WTC11 (cell line): ENCODE measurements around the gene TSR3. TPM values are rescaled to one million over a fixed set of nuclear protein-coding genes. Genes with fewer than 3 reads are reported as not detected.

Experiments
- ATAC-seq: fragments of 200-7000 bp; cut with Tn5 transposase; 2 replicates; pipeline ENCODE4 v1.10.0; 2021; ENCODE audit warnings: mild to moderate bottlenecking, moderate library complexity
- CTCF ChIA-PET: fragments of 300-600 bp; sonication (Branson Sonifier 250); formaldehyde crosslinking; loops from one replicate; lab custom pipeline; 2021; ENCODE audit warnings: antibody characterized with exemption; lab: Charles Lee
- POLR2A ChIA-PET: fragments of 350-600 bp; sonication (Branson Sonifier 250); formaldehyde crosslinking; loops from one replicate; lab custom pipeline; 2021; ENCODE audit warnings: antibody characterized with exemption; lab: Charles Lee
- DNase-seq: peaks from one replicate; pipeline ENCODE4 v3.0.0; 2021; ENCODE audit warnings: low spot score
- H3K27ac Mint-ChIP-seq: 2 replicates; pipeline ENCODE4 v1.8.0; 2021; ENCODE audit warnings: mixed read lengths
- H3K27me3 Mint-ChIP-seq: 2 replicates; pipeline ENCODE4 v1.8.0; 2021; ENCODE audit warnings: low read depth, mild to moderate bottlenecking, moderate library complexity, mixed read lengths
- H3K36me3 Mint-ChIP-seq: 2 replicates; pipeline ENCODE4 v1.8.0; 2021; ENCODE audit warnings: mixed read lengths
- H3K4me1 Mint-ChIP-seq: 2 replicates; pipeline ENCODE4 v1.8.0; 2022; ENCODE audit warnings: mixed read lengths
- H3K4me3 Mint-ChIP-seq: 2 replicates; pipeline ENCODE4 v1.8.0; 2021; ENCODE audit warnings: mild to moderate bottlenecking, moderate library complexity, mixed read lengths
- H3K9me3 Mint-ChIP-seq: 2 replicates; pipeline ENCODE4 v1.8.0; 2021; ENCODE audit warnings: mixed read lengths
- ARID4B ChIP-seq: sonication (generic); formaldehyde crosslinking; IDR thresholded peaks from 2 replicates; pipeline ENCODE4 v1.8.0; 2023; ENCODE audit warnings: missing genetic modification reagents, mild to moderate bottlenecking, borderline replicate concordance
- CDX4 ChIP-seq: fragments of 250-450 bp; sonication (Bioruptor Pico); IDR thresholded peaks from 2 replicates; pipeline ENCODE4 v1.9.0; 2021; ENCODE audit warnings: moderate library complexity, mild to moderate bottlenecking, inconsistent platforms, borderline replicate concordance
- FOXP4 ChIP-seq: sonication (generic); formaldehyde crosslinking; IDR thresholded peaks from 2 replicates; pipeline ENCODE4 v1.8.0; 2022; ENCODE audit warnings: mild to moderate bottlenecking, missing genetic modification reagents
- JAZF1 ChIP-seq: fragments of 250-450 bp; sonication (Bioruptor Pico); IDR thresholded peaks from 2 replicates; pipeline ENCODE4 v1.9.0; 2021; ENCODE audit warnings: moderate library complexity, mild to moderate bottlenecking, inconsistent platforms
- MLX ChIP-seq: sonication (generic); formaldehyde crosslinking; IDR thresholded peaks from 2 replicates; pipeline ENCODE4 v1.8.1; 2023; ENCODE audit warnings: mild to moderate bottlenecking, missing genetic modification reagents, moderate library complexity
- NFE2L1 ChIP-seq: sonication (generic); formaldehyde crosslinking; IDR thresholded peaks from 2 replicates; pipeline ENCODE4 v1.8.1; 2023; ENCODE audit warnings: missing genetic modification reagents
- RELA ChIP-seq: sonication (generic); formaldehyde crosslinking; IDR thresholded peaks from 2 replicates; pipeline ENCODE4 v1.8.1; 2022; ENCODE audit warnings: missing genetic modification reagents, mild to moderate bottlenecking, borderline replicate concordance
- ZBTB21 ChIP-seq: sonication (generic); formaldehyde crosslinking; IDR thresholded peaks from 2 replicates; pipeline ENCODE4 v1.8.1; 2023; ENCODE audit warnings: mild to moderate bottlenecking, missing genetic modification reagents, borderline replicate concordance
- ZNF263 ChIP-seq: sonication (generic); formaldehyde crosslinking; IDR thresholded peaks from 2 replicates; pipeline ENCODE4 v1.8.1; 2022; ENCODE audit warnings: low read depth, mild to moderate bottlenecking, moderate library complexity, missing genetic modification reagents
- ZNF317 ChIP-seq: sonication (generic); formaldehyde crosslinking; IDR thresholded peaks from 2 replicates; pipeline ENCODE4 v1.8.1; 2023; ENCODE audit warnings: low read depth, mild to moderate bottlenecking, moderate library complexity, missing genetic modification reagents, borderline replicate concordance
- ZNF396 ChIP-seq: fragments of 250-450 bp; sonication (Bioruptor Pico); IDR thresholded peaks from 2 replicates; pipeline ENCODE4 v1.8.0; 2021; ENCODE audit warnings: mild to moderate bottlenecking, moderate library complexity, borderline replicate concordance
- ZNF423 ChIP-seq: fragments of 250-450 bp; sonication (Bioruptor Pico); IDR thresholded peaks from 2 replicates; pipeline ENCODE4 v2.1.2; 2022; ENCODE audit warnings: mild to moderate bottlenecking, moderate library complexity
- total RNA-seq: library from RNA; stranded (reverse); gene quantifications from 3 replicates; pipeline ENCODE4 v1.2.3, GENCODE V29; 2021
- TF ChIP-seq, protein P1 (sequence below): sonication (generic); formaldehyde crosslinking; IDR thresholded peaks from 2 replicates; pipeline ENCODE4 v1.8.1; 2023; ENCODE audit warnings: mild to moderate bottlenecking, missing genetic modification reagents
- TF ChIP-seq, protein P2 (sequence below): sonication (generic); formaldehyde crosslinking; IDR thresholded peaks from 2 replicates; pipeline ENCODE4 v1.8.1; 2023; ENCODE audit warnings: mild to moderate bottlenecking, missing genetic modification reagents, borderline replicate concordance
- TF ChIP-seq, protein P3 (sequence below): fragments of 250-450 bp; sonication (Bioruptor Pico); IDR thresholded peaks from 2 replicates; pipeline ENCODE4 v1.9.0; 2021; ENCODE audit warnings: mild to moderate bottlenecking

TSR3 gene
- total RNA-seq, 1 experiment from 2014 or later = 66.3 TPM

GRCh38 chr16:1389762-1390161 lies 38.1 kb upstream of the TSR3 start (continued):
- TF ChIP-seq ZNF423 (no peak), ZNF317 (CRISPR knock-in tag) (no peak), RELA (no peak), ZBTB21 (no peak), ZNF263 (CRISPR knock-in tag) (no peak), FOXP4 (CRISPR knock-in tag) (no peak)
- TF ChIP-seq, protein P1, sequence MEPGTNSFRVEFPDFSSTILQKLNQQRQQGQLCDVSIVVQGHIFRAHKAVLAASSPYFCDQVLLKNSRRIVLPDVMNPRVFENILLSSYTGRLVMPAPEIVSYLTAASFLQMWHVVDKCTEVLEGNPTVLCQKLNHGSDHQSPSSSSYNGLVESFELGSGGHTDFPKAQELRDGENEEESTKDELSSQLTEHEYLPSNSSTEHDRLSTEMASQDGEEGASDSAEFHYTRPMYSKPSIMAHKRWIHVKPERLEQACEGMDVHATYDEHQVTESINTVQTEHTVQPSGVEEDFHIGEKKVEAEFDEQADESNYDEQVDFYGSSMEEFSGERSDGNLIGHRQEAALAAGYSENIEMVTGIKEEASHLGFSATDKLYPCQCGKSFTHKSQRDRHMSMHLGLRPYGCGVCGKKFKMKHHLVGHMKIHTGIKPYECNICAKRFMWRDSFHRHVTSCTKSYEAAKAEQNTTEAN = no peak
- TF ChIP-seq, protein P2, sequence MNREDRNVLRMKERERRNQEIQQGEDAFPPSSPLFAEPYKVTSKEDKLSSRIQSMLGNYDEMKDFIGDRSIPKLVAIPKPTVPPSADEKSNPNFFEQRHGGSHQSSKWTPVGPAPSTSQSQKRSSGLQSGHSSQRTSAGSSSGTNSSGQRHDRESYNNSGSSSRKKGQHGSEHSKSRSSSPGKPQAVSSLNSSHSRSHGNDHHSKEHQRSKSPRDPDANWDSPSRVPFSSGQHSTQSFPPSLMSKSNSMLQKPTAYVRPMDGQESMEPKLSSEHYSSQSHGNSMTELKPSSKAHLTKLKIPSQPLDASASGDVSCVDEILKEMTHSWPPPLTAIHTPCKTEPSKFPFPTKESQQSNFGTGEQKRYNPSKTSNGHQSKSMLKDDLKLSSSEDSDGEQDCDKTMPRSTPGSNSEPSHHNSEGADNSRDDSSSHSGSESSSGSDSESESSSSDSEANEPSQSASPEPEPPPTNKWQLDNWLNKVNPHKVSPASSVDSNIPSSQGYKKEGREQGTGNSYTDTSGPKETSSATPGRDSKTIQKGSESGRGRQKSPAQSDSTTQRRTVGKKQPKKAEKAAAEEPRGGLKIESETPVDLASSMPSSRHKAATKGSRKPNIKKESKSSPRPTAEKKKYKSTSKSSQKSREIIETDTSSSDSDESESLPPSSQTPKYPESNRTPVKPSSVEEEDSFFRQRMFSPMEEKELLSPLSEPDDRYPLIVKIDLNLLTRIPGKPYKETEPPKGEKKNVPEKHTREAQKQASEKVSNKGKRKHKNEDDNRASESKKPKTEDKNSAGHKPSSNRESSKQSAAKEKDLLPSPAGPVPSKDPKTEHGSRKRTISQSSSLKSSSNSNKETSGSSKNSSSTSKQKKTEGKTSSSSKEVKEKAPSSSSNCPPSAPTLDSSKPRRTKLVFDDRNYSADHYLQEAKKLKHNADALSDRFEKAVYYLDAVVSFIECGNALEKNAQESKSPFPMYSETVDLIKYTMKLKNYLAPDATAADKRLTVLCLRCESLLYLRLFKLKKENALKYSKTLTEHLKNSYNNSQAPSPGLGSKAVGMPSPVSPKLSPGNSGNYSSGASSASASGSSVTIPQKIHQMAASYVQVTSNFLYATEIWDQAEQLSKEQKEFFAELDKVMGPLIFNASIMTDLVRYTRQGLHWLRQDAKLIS = no peak

DNA sequence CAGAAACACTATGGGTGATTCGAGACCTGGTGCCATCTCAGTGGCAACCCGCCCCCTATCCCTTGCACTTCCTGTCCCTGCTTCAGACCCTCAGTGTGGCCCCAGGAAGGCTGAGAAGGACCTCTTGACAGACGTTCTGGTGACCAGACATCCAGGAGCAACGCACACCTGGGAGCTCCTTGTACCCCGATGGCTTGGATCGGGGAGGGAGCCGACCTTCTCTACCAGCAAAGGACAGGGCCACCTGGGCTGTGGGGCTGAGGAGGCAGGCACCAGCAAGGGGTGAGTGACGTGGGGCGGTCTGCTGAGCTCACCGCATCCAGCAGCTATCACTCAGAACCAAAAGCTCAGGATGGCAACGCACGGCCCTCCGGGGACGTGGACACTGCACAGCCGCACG lies 35.7 kb upstream of the TSR3 start:
- ATAC-seq = no peak
- no peak for TF ChIP-seq JAZF1 (CRISPR knock-in tag)
- no peak for TF ChIP-seq MLX
- TF ChIP-seq, protein P3, sequence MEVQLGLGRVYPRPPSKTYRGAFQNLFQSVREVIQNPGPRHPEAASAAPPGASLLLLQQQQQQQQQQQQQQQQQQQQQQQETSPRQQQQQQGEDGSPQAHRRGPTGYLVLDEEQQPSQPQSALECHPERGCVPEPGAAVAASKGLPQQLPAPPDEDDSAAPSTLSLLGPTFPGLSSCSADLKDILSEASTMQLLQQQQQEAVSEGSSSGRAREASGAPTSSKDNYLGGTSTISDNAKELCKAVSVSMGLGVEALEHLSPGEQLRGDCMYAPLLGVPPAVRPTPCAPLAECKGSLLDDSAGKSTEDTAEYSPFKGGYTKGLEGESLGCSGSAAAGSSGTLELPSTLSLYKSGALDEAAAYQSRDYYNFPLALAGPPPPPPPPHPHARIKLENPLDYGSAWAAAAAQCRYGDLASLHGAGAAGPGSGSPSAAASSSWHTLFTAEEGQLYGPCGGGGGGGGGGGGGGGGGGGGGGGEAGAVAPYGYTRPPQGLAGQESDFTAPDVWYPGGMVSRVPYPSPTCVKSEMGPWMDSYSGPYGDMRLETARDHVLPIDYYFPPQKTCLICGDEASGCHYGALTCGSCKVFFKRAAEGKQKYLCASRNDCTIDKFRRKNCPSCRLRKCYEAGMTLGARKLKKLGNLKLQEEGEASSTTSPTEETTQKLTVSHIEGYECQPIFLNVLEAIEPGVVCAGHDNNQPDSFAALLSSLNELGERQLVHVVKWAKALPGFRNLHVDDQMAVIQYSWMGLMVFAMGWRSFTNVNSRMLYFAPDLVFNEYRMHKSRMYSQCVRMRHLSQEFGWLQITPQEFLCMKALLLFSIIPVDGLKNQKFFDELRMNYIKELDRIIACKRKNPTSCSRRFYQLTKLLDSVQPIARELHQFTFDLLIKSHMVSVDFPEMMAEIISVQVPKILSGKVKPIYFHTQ (CRISPR knock-in tag) = no peak
- TF ChIP-seq CDX4 (CRISPR knock-in tag) = no peak
- TF ChIP-seq NFE2L1 (CRISPR knock-in tag) = no peak
- TF ChIP-seq, protein P2 = no peak
- no peak for TF ChIP-seq ARID4B (CRISPR knock-in tag)
- TF ChIP-seq ZNF396 = no peak
- Mint-ChIP-seq H3K36me3 (no peaks in the 10 kb centered on the region; the same call in 1 of the 2 replicates), H3K27ac (no peak overlapping the region), H3K27me3 (no peaks in the 10 kb centered on the region), H3K4me3 (no peak overlapping the region), H3K4me1 (no peaks in the 10 kb centered on the region), H3K9me3 (no peaks in the 10 kb centered on the region)
- ChIA-PET POLR2A (no interaction called here), CTCF (interaction anchor here (2.1 kb wide), 1 partner anchor 24 kb away, joined by 8 read pairs; no protein-coding TSS in a partner anchor)
- DNase-seq = no peak
